Endothelial cell of umbilical vein (primary cell): ENCODE measurements around the gene ACIN1. TPM values are rescaled to one million over a fixed set of nuclear protein-coding genes. Genes with fewer than 3 reads are reported as not detected.

Experiments
- BruUV-seq: library from RNA; stranded (reverse); fragments of 400-500 nt; replicated peaks from 2 replicates; lab custom pipeline; 2021; lab: Mats Ljungman, UMichigan
- CTCF ChIA-PET: fragments of 300-600, 350-600 bp; sonication (Branson Sonifier 250); formaldehyde crosslinking; loops from one replicate; lab custom pipeline; 2021; ENCODE audit warnings: antibody characterized with exemption, inconsistent platforms; lab: Charles Lee
- POLR2A ChIA-PET: fragments of 300-600, 350-600 bp; sonication (Branson Sonifier 250); formaldehyde crosslinking; loops from one replicate; lab custom pipeline; 2021; ENCODE audit warnings: antibody characterized with exemption, inconsistent platforms; lab: Charles Lee
- DNase-seq: peaks from one replicate; pipeline ENCODE4 v3.0.0-alpha.2; 2011; ENCODE audit warnings: low read depth, low spot score
- FAIRE-seq: peaks from 2 replicates; lab custom pipeline; 2011; peaks lifted over from hg19 to GRCh38; lab: Jason Lieb, UNC
- H2AFZ ChIP-seq: 2 replicates; pipeline ENCODE4 v1.6.0; 2012; ENCODE audit warnings: low read depth, low read length, control low read depth, inconsistent platforms
- H3K27ac ChIP-seq: 2 replicates; pipeline ENCODE4 v1.5.1; 2011; ENCODE audit warnings: low read depth, mild to moderate bottlenecking, control low read depth, low read length, moderate library complexity; ENCODE audit not compliant: insufficient read depth
- H3K27me3 ChIP-seq, 2 experiments: 2 replicates each; pipeline versions ENCODE4 v1.6.0 to v1.6.1; 2011; ENCODE audit warnings: low read length in 2 of 2, mixed read lengths in 1 of 2; ENCODE audit not compliant: control insufficient read depth in 2 of 2, insufficient read depth in 2 of 2
- H3K36me3 ChIP-seq, 2 experiments: 2 replicates in 1 of 2; 3 replicates in 1 of 2; pipeline ENCODE4 v1.5.1; 2011; ENCODE audit warnings: low read length in 2 of 2, mild to moderate bottlenecking in 1 of 2, moderate library complexity in 1 of 2; ENCODE audit not compliant: control insufficient read depth in 2 of 2, insufficient read depth in 2 of 2; ENCODE audit errors: extremely low read depth in 1 of 2
- H3K4me1 ChIP-seq: 3 replicates; pipeline ENCODE4 v1.5.1; 2011; ENCODE audit warnings: mild to moderate bottlenecking, low read length; ENCODE audit not compliant: control insufficient read depth, insufficient read depth; ENCODE audit errors: extremely low read depth
- H3K4me2 ChIP-seq: 2 replicates; pipeline ENCODE4 v1.6.1; 2011; ENCODE audit warnings: low read length, control low read depth, mixed read lengths; ENCODE audit not compliant: insufficient read depth
- H3K4me3 ChIP-seq, 3 experiments: fragments of 200-600 bp in 1 of 3; sonication (generic), shearing (Covaris generic) in 1 of 3; replicated peaks in 1 of 3; 2 replicates each; pipeline ENCODE4 v1.5.1; 2011 to 2016; ENCODE audit warnings: control low read depth in 3 of 3, low read length in 3 of 3, mild to moderate bottlenecking in 2 of 3, inconsistent platforms in 1 of 3, low read depth in 1 of 3, moderate library complexity in 1 of 3; ENCODE audit not compliant: insufficient read depth in 1 of 3
- H3K79me2 ChIP-seq: 2 replicates; pipeline ENCODE4 v1.6.0; 2012; ENCODE audit warnings: low read length, inconsistent platforms; ENCODE audit not compliant: control insufficient read depth, insufficient read depth
- H3K9ac ChIP-seq: replicated peaks from 2 replicates; pipeline ENCODE3; 2011; ENCODE audit warnings: low read length, control low read depth; ENCODE audit not compliant: insufficient read depth; ENCODE audit errors: extremely low read depth
- H3K9me1 ChIP-seq: replicated peaks from 3 replicates; pipeline ENCODE4 v1.6.0; 2011; ENCODE audit warnings: mild to moderate bottlenecking, low read length; ENCODE audit not compliant: control insufficient read depth, insufficient read depth; ENCODE audit errors: extremely low read depth
- H3K9me3 ChIP-seq: replicated peaks from 2 replicates; pipeline ENCODE4 v1.5.1; 2012; ENCODE audit warnings: low read length, inconsistent platforms; ENCODE audit not compliant: control insufficient read depth, insufficient read depth
- H4K20me1 ChIP-seq: replicated peaks from 2 replicates; pipeline ENCODE3; 2011; ENCODE audit warnings: mild to moderate bottlenecking, low read length; ENCODE audit not compliant: control insufficient read depth, insufficient read depth; ENCODE audit errors: extremely low read depth
- CTCF ChIP-seq, 2 donors: IDR thresholded peaks; 1 replicate in 1 of 2; 2 replicates in 1 of 2; pipeline ENCODE4 v1.5.1; 2011; ENCODE audit warnings: low read length in 2 of 2, mild to moderate bottlenecking in 2 of 2, moderate library complexity in 2 of 2, control low read depth in 1 of 2, inconsistent platforms in 1 of 2, low read depth in 1 of 2; ENCODE audit not compliant: insufficient read depth in 1 of 2; ENCODE audit errors: extremely low read depth in 1 of 2
- EZH2 ChIP-seq: IDR thresholded peaks from 2 replicates; pipeline ENCODE4 v1.6.1; 2012; ENCODE audit warnings: borderline replicate concordance, low read depth, mild to moderate bottlenecking, moderate library complexity, low read length, inconsistent platforms; ENCODE audit not compliant: severe bottlenecking
- FOS ChIP-seq: IDR thresholded peaks from 2 replicates; pipeline ENCODE4 v1.6.1; 2011; ENCODE audit warnings: mild to moderate bottlenecking, low read length, moderate library complexity, borderline replicate concordance; ENCODE audit not compliant: insufficient read depth
- GATA2 ChIP-seq: IDR thresholded peaks from 2 replicates; pipeline ENCODE4 v1.7.0; 2011; ENCODE audit warnings: low read depth, mild to moderate bottlenecking, moderate library complexity, mixed read lengths, low read length; ENCODE audit not compliant: insufficient read length, insufficient read depth
- JUN ChIP-seq: IDR thresholded peaks from 2 replicates; pipeline ENCODE4 v1.6.1; 2011; ENCODE audit warnings: borderline replicate concordance, low read depth; ENCODE audit not compliant: insufficient read length, insufficient read depth
- MAX ChIP-seq: IDR thresholded peaks from 2 replicates; pipeline ENCODE4 v1.6.1; 2011; ENCODE audit not compliant: insufficient read depth, insufficient read length
- MYC ChIP-seq: IDR thresholded peaks from one replicate; pipeline ENCODE4 v1.6.1; 2011; ENCODE audit warnings: mild to moderate bottlenecking, low read depth, low read length
- POLR2A ChIP-seq: IDR thresholded peaks from 2 replicates; pipeline ENCODE4 v1.6.1; 2012; ENCODE audit warnings: low read depth, mild to moderate bottlenecking, control low read depth, low read length
- POLR2AphosphoS5 ChIP-seq: IDR thresholded peaks from 2 replicates; pipeline ENCODE4 v1.6.1; 2012; ENCODE audit warnings: low read depth, mild to moderate bottlenecking, control low read depth, low read length, moderate library complexity; ENCODE audit not compliant: insufficient read depth
- dilution Hi-C: fragments of 300-500 bp; cut with MboI; formaldehyde crosslinking; loops from one replicate; pipeline ENCODE4 v1.15.0; 2019; ENCODE audit warnings: low sequenced_read_pairs; ENCODE audit not compliant: extremely low pct_ligation_motif_present
- intact Hi-C: fragments of 100-400 bp; cut with micrococcal nuclease; formaldehyde crosslinking; loops from one replicate; pipeline ENCODE4 v1.10.0; 2022
- polyA plus RNA-seq, 4 experiments: library from polyadenylated mRNA; depleted of rRNA in 3 of 4; stranded (reverse) in 3 of 4; unstranded in 1 of 4; fragments of >200 nt; gene quantifications; 2 replicates each; pipeline versions ENCODE4 v1.2.1 to v1.2.3, GENCODE V29; 2011 to 2012; ENCODE audit warnings: missing spikeins in 1 of 4
- total RNA-seq: library from RNA; stranded (reverse); gene quantifications from 2 replicates; pipeline ENCODE4 v1.2.3, GENCODE V29; 2021

Gene ACIN1
- total and polyA plus RNA-seq, 2 donors (not counting 3 experiments of a cell fraction or from before 2014, with no cell fraction given), result 146 to 240 TPM

- no peaks in the 10 kb centered on the region for H3K9me1 ChIP-seq
- H3K9me3 ChIP-seq, result no peaks in the 10 kb centered on the region
- no peak overlapping the region for H3K4me2 ChIP-seq
- H3K27me3 ChIP-seq, result no peaks in the 10 kb centered on the region
- dilution Hi-C loops, result no loop called here
- intact Hi-C loops, result no loop called here
- no peak overlapping the region for H3K27ac ChIP-seq
- CTCF ChIA-PET, result interaction anchor here (1.3 to 1.7 kb wide), 3 partner anchors 33 to 54 kb away, joined by 4 to 9 read pairs (median 8); no protein-coding TSS in a partner anchor
- H3K9ac ChIP-seq, result no peak overlapping the region
- FAIRE-seq (no peak), DNase-seq (no peak)
- H2AFZ ChIP-seq, result no peak overlapping the region
- no peak for TF ChIP-seq FOS
- TF ChIP-seq POLR2A, result no peak
- TF ChIP-seq POLR2AphosphoS5, result no peak
- TF ChIP-seq MYC, result no peak
- no peak for TF ChIP-seq GATA2
- TF ChIP-seq MAX, result no peak
- no peak for TF ChIP-seq JUN
- TF ChIP-seq CTCF (IDR thresholded peaks at IDR 0.05; ENCODE audit: extremely low read depth in 1 of 2, insufficient read depth in 1 of 2, low read depth in 1 of 2, low read length in 2 of 2), result no peak
- TF ChIP-seq EZH2, result no peak
- peaks cover 16% of the 10 kb centered on the region for H3K4me1 ChIP-seq
- BruUV-seq, result no TSS peak
- no peaks in the 10 kb centered on the region for H3K79me2 ChIP-seq
- H4K20me1 ChIP-seq, result no peaks in the 10 kb centered on the region
- POLR2A ChIA-PET, result interaction anchor here (1.9 kb wide), 1 partner anchor 34 kb away, joined by 4 read pairs; no protein-coding TSS in a partner anchor
- H3K4me3 ChIP-seq, result no peak overlapping the region
- no peaks in the 10 kb centered on the region for H3K36me3 ChIP-seq
Observed at GRCh38 chr14:23040100-23040499, 54.8 kb downstream of the ACIN1 start.
